ENCODE data around the gene SAG.

Gene SAG

DNA sequence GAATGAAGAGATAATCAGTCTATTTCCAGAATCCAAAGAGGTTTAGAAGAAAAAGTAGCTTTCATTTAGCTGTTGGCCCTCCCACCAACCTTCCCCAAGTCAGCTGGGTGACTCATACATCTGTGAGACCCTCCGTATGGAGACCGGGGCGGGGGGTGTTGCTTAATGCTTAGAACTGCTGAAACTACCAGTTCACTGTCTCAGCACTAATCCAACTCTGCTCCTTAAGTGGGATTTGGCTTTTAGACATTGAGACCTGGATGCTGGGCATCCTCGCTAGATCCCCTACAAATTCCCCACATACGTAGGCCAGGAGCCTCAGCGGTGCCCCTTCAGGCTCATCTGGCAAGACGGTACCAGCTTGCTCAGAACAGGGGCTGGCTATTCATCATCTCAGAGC, at the start of gene SAG:
TSS of gene SAG (plus strand) at position 252 of the 400 bp plus-strand sequence. CDS start 1,374 bp downstream, outside the sequence.
- no peak for DNase-seq

DNA sequence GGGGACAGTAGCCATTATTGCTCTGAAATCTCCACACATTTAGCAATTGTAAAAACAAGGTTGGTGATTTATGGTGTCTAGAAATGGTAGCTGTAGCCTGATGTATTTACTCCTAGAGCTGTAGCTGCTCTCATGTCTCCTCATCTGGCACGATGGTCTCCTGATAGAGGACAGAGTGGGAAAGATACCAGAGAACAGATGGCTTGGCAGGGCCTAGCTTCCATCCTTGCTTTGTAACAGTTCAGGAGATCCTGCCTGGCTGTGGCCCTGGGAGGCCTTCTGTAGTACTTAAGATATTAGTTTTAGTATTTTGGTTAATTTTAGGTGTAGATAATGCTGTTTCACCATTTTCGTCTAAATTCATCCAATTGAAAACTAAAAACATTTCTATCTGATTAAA, 49.4 kb upstream of the SAG start:
- no peak for DNase-seq

DNA sequence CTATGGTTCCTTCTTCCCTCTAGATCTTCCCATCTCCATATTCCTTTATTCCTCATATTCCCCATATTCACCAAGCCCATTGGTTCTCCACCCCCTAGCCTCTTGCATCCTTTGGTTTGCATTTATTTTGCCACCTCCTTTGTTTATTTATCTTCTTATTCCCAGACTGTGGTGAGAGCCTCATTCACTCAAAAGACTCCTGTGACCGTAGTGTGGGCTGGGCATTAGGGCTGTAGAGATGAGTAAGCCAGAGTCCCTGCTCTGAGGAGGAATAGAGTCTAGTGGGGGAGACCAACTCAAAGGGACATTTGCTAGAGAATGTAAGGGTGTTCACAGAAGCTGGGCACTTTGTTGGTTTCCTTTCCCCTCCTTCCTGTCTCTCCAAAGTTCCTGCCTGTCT, 47.9 kb upstream of the SAG start:
- DNase-seq, result no peak

DNA sequence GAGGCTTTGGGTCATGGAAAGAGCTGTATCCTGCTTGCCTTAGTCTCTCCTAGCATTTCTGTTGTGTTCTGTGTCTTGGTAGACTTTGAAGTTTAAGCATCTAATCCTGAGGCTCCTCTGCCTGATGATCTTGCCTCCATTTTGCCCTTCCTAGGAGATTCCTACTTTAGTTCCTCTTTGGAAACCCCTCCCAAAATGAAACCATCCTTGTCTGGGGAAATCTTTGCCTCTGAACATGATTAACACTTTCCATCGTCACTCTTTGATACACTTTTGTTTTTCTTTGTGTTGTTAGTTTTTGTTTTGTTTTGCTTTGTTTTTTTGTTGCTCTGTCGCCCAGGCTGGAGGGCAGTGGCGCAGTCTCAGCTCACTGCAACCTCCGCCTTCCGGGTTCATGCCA, 47.0 kb upstream of the SAG start:
- DNase-seq, result no peak

DNA sequence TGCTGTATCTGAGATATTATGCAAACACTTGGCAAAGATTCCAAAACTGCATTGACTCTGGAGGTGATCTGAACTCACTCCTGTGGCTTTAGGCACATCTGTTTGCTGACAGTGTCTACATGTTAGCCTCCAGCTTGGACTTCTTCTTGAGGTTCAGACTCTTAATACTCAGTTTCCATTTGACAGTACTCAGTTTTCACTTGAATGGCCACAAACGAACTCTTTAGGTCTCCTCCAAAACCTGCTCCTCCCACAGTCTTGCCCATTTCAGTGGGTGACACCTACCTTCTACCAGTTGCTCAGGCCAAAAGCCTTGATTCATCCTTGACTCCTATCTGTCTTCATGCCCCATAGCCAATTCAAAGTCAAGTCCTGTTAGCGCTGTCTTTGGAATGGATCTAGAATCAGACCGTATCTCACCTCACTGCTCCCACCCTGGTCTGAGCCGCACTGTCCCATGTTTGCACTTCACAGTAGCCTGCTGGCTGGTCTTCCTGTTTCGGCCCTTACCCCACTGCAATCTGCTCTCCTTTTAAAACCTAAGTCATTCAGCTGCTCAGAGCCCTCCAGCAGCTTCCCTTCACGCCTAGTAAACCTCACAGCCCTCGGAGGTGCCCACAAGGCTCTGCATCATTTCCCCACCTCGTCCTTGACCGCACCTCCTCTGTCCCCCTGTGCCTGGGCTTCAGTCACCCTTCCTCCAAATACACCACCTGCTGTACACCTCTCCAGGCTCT, 45.6 kb upstream of the SAG start:
- no peak for DNase-seq

DNA sequence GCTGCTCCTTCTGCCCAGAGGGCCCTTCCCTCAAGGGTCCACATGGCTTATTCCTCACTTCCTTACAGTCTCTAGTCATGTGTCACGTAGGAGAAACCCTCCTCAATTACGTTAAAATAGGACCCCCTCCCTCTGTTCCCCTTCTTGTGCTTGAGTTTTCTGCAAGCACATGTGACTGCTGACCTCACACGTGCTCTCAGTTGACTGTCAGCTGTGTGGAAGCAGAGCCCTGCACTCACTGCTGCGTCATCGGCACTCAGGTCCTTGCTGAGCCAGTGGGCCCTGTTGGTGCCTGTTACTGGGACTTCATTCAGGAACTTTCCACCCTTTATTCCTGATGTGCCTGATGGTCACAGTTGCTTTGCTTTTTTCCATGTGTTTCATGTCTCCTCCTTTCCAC, 45.1 kb upstream of the SAG start:
- no peak for DNase-seq

DNA sequence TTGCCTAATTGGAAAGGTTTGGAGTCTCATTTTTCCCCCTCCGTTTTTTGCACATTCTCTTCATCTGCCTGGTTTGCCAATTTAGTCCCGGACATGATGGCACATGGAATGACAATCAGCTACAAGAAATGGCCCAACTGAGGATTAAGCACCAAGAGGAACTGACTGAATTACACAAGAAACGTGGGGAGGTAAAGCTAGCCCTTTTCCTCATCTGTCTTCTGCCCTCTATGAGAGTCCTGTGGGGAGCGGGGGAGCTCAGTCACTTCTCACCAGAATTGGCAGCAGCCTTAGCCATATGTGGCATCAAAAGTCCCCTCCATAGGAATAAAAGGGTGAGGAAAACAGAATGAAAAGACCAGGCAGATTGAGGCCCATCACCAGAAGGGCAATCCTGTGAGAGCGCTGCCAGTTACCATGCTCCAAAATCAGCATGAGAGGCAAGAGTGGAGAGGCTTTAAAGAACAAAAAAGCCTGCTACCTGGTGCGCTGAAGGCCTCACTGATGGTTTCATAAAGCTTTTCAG, 44.5 kb upstream of the SAG start:
- DNase-seq, result no peak

DNA sequence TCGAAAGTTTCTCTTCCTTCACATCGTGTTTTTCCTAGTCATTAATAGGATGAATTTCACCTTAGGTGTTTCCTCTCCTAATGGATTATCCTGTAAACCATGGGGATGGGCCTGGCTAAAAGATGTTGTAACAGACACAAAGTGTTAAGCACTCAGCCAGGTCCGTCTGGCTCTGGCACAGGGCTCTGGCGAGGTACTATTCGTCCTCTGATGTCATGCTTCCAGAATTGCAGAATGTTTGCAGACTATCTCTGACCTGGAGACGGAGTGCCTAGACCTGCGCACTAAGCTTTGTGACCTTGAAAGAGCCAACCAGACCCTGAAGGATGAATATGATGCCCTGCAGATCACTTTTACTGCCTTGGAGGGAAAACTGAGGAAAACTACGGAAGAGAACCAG, 42.9 kb upstream of the SAG start:
- no peak for DNase-seq

DNA sequence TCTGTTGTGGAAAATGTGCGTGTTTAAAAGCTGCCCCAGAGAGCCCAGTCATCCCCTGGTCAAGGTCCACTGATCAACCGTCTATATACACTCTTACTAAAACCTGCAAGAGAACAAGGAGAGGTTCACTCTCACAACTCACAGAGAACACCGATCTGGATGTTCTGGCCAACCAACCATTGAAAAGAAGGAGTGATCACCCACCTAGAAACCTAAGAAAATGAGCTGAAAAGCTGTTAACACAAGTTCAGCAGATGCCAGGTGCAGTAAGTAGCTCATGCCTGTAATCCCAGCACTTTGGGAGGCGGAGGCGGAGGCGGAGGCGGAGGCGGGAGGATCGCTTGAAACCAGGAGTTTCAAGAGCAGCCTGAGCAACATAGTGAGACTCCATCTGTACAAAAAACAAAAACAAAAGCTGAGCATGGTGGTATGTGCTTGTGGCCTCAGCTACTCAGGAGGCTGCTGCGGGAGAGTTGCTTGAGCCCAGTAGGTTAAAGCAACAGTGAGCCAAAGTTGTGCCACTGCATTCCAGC, 41.7 kb upstream of the SAG start:
- DNase-seq, result no peak

DNA sequence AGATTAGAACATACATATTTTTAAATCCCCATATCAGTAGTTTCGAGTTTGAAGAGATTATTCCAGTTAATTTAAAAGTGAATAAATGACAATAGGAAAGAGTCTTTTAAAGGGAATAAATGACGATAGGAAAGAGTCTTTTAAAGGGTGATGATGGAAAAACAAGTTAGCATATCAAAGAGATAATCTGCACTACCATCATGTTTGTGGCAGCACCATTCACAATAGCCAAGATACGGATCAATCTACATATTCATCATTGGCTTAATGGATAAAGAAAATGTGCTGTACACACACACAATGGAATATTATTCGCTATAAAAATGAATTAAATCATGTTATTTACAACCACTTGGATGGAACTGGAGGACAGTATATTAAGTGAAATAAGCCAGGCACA, 41.1 kb upstream of the SAG start:
- no peak for DNase-seq

DNA sequence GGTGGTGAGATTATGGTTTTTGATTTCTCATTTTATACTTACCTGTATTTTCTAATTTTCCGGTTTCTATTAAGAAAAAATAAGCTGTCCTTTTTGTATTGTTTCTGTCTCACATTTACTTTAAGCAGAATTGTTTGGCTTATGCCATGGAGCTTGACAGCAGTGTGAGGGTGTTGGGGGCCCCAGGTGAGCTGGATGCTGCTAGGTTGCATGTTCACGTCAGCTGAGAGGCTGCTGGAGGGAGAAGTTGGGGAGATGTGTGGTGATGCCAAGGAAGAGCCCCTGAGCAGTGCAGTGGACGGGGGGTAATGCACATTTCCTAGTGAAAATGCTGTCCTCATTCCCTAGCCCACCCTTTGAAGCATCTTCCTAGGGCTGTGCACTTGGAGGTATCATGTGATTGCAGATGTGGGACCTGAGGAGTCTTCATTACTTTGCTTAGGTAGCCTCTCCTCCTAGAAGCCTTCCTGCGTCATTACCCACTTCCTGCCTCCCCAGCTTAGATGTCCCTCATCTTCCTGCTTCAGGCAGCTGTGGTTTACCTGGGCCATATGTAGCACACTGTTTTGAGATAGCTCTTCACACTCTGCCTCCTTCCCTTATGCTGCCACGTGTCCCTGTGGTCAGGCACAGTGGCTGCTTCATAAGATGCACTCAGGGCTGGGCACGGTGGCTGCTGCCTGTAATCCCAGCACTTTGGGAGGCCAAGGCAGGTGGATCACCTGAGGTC, 39.9 kb upstream of the SAG start:
- DNase-seq, result peak; percentile 67

DNA sequence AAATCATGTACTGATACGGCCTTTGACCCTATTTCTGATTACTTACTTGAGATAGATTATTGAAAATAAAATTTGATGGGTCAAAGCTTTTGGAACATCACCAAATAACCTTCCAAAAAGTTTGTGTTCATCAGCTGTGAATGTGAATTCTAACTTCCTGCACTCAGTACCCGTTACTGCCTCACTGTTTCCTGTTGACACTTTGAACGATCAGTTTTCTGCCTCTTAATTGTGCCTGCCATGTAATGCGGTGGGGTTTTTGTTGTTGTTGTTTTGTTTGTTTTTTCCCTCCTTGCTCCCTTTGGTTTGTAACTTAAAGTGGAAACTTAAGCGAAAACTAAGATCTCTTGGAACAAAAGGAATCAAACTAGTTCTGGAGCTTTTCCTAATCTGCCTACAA, 37.2 kb upstream of the SAG start:
- no peak for DNase-seq

DNA sequence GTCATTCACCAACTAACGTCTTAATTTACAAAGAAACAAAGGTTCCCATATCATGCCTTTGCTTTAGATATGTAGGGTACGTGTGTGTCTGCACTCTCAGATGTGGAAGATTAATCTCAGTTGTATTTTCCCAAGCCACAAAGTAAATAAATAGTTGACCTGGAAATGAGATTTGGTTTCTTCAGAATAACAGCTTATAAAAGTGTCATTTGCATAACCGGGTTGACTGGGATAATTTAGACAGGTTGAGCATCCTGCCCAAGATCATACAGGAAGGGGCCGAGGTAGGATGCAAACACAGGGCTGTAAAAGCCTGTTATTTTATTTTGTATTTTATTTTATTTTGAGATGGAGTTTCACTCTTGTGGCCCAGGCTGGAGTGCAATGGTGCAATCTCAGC, 36.7 kb upstream of the SAG start:
- no peak for DNase-seq

DNA sequence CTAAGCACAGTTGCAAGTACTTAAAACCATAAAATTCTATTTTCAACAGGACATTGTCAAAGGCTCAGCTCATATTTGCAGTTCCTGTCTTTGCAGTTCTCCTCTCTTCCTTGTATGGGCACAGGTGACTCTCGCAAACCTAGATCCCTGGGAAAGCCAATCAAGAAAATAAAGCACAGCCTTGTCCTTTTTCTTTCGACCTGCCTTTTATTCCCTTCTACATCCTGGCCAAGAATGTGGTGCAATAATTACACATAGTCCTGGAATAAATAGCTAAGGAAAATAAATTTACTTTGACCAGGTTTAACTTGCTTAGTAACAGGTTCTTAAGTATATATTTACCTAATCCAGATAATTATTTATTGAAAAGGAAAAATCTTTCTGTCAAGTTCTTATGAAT, 35.9 kb upstream of the SAG start:
- DNase-seq, result no peak

DNA sequence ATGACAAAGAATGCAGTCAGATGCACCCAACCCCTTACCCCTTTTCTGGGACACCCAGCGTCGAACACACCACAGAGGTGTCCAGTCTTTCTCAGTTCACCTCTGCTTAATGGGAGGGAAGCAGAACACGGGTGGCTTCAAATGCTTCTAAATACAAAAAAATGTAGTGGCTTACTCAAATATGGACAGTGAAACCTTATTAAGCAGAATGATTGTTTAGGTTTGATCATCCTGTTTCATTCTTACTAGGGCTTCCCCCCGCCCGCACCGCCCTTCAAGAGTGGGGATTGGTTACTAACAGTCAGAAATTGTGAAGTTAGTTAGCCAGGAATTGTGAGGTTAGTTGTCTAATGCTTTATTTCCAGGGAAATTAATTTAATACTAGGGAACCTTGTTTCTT, 34.5 kb upstream of the SAG start:
- no peak for DNase-seq

DNA sequence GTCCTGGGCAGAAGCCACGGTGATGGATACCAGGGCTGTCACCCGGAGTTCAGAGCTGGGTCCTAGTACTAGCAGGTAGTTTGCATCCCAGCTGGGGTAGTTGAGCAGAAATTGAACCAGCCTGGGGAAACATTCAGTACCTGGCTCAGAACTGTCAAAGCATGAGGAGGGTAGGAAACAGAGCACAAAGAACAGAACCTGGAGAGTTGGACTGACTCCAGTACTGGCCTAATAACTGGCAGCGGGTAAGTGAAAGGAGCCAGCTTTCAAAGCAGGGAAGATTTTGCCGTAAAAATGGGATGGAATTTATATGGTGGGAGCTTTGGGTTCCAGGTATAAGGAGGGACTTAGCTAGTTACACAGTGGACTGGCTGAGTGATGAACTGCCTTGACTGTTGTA, 32.4 kb upstream of the SAG start:
- no peak for DNase-seq

DNA sequence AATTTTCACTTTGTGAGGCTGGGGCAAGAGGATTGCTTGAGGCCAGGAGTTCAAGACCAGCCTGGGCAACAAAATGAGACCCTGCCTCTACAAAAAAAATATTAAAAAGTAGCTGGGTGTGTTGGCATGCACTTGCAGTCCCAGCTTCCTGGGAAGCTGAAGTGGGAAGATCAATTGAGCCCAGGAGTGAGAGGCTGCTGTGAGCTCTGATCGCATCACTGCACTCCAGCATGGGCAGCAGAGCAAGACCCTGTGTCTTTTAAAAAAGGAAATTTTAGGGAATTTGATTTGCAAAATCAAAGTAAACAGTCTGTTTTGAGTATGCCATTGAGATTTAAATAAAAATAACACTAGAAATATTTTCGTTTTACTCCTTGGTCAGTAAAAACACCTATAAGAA, 28.7 kb upstream of the SAG start:
- no peak for DNase-seq

DNA sequence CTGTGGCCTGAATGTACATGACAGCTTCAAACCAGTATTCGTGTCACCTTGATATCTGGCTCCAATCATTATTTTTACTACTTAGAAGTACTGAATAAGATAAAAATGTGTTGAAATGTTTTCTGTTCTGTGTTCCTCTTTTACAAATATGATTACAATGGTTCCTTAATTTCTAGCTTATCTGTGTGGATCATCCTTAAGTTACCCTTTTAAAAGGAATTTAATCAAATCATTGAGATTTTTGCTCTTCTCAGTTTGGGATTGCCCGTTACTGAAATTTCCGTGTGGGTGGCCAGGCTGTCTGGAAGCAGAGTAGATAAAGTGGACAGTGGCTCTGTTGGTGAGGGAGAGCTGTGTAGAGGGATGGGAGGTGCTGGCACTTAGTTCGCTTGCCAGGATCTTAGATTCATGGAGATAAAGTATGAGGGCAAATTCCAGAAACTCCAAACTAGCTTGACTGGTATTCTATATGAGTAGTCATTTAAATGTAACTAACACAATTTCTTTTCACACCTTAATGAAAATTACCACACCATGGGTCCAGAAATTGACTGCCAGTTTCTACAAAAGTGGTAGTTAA, 27.4 kb upstream of the SAG start:
- DNase-seq, result no peak

DNA sequence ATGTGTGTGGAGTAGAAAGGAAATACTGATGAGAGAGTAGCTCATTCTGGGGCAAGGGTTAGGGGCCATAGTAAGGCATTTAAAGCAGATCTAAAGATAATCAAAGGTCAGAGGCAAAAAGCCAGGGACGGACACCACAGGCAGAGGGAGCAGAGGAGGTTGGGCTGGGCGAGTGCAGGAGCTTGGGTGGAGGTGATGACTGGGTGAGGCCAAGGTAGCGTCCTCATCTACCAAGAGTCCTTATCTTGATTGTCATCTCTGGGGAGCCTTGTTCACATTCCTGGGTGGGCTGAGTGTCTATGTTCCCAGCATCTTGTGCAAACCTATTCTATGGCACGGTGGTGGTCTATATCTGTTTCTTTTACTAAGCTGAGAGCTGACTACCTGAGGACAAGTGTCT, 26.1 kb upstream of the SAG start:
- DNase-seq, result no peak

DNA sequence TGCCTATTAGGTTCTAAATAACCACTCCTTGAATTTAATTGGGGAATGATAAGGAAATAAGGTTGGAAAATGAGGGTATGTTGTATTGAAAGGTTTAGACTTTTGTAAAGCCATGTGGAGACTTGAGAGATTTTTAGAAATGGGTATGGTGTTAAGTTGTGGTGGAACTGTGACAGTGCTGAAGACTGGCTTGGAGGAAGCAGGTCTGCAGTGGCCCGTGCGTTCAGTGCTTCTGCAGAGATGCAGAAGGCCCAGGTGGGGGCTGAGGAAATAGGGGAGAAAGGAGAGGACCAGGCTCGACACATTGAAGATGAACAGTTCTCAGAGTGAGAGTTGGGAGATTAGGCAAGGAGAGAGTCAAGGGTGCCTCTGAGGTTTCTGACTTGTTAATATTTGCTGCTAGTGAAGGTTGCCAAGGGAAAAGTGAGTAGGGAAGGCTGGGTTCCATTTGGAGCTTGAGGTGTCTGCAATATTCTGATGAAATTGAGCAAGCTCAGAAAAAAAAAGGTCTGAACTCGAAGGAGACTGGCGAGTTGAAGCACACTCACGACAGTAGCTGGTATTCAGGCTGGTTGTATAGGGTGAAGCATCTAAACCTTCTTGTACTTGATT, 25.5 kb upstream of the SAG start:
- DNase-seq, result no peak

DNA sequence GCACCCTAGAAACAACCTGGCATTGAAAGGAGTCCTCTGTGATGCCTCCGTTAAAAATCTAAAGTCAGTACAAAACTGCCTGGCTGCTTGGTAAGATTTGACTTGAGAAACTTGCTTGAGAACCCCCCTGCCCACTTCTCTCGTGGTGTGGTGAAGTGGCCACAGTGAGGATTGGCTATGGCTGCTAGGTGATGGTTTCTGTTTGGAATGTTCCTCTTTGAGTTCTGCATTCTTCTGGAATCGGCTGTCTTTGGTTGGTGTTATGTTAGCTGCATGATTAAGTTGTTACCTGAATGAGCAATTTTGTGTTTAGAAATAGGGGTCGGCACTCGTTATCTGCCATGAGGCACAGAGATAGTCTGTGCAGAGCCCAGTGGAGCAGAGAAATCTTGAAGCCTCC, 21.7 kb upstream of the SAG start:
- no peak for DNase-seq

DNA sequence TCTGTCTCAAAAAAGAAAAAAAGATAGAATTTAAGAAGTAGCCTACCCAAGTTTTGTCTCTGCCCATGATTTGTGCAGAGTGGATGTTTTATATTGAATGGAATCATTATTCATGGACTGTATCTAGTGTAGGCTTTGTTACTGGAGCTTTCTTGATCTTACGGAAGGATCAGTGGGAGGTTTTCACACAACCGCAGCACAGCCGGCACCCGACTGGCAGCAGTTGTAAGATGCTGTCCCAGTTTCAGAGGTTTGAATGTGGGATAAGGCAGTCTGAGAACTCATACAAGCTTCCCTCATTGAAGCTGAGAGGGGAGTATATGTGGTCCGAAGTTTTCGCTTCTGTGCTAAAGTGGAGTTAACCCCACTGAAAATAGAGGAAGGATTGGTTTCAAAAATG, 19.7 kb upstream of the SAG start:
- DNase-seq, result no peak

DNA sequence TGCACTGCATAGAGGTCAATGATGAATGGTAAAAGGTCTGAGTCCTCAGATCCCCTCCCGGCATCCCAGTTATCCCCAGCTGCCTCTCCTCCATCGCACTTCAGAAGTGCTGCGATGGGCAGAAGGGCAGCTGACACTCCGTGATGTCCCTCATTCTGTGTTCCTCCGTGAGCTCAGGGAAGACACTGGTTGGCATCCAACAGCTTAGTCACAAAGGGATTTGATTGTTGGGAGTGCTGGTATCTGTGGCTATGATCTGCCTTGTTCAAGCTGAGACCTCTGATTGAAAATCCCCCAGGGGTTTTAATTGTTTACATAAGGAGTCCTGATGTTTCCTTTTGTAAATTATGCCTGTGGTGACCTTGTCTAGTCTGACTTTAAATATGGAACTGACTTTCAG, 19.0 kb upstream of the SAG start:
- no peak for DNase-seq

DNA sequence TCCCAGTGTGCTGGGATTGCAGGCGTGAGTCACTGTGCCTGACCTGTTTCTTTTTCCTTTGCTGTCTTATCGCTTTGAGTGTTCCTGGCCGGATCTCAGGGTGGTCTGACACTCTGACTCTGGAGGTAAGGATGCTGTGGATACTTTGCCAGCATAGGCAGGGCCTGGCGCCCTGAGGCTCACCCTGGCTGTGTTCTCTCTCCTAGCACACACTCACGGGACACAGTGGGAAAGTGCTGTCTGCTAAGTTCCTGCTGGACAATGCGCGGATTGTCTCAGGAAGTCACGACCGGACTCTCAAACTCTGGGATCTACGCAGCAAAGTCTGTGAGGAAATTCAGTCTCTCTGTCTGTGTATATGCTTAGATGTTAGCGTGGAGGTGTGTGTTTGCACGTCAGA, 18.0 kb upstream of the SAG start:
- no peak for DNase-seq
